ENCODE measurements around the gene PLSCR2. TPM values are rescaled to one million over a fixed set of nuclear protein-coding genes. Genes with fewer than 3 reads are reported as not detected.

Gene PLSCR2
- total RNA-seq, 1 donor from 2014 or later, result not detected

DNA sequence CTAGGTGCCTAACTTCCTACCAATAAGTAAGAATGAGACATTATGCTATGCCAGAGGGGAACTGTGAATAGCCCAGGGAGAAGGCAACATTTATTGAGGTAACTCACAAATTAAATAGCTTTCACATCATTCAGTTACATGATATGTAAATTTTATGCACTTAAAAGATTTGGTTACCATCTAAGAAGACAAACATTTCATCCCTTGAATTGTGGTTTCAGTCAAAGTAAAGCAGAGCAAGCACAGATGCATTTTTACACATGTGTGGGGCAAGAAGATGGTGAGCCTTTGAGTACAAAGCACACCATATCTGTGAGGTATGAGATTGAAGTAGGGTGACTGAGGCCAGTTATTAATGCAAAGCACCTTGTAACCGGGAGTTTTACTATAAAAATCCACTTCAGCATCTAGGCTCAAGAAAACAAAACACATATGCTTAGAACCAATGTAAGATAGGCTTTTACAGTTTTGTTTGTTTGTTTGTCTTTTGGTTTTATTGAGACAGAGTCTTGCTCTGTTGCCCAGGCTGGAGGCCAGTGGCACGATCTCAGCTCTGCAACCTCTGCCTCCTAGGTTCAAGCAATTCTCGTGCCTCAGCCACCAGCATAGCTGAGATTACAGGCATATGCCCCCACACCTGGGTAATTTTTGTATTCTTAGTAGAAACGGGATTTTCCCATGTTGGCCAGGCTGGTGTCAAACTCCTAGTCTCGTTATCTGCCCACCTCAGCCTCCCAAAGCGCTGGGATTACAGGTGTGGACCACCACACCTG is 3.5 kb downstream of the PLSCR2 start:
- TF ChIP-seq, protein P1, sequence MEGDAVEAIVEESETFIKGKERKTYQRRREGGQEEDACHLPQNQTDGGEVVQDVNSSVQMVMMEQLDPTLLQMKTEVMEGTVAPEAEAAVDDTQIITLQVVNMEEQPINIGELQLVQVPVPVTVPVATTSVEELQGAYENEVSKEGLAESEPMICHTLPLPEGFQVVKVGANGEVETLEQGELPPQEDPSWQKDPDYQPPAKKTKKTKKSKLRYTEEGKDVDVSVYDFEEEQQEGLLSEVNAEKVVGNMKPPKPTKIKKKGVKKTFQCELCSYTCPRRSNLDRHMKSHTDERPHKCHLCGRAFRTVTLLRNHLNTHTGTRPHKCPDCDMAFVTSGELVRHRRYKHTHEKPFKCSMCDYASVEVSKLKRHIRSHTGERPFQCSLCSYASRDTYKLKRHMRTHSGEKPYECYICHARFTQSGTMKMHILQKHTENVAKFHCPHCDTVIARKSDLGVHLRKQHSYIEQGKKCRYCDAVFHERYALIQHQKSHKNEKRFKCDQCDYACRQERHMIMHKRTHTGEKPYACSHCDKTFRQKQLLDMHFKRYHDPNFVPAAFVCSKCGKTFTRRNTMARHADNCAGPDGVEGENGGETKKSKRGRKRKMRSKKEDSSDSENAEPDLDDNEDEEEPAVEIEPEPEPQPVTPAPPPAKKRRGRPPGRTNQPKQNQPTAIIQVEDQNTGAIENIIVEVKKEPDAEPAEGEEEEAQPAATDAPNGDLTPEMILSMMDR (conservative IDR thresholded peaks at IDR 0.05; ENCODE audit: low read depth, low read length), result no peak
- DNase-seq (ENCODE audit: low read depth), result no peak
- no peak overlapping the region for H3K4me3 ChIP-seq (ENCODE audit: low read depth, low read length)

DNA sequence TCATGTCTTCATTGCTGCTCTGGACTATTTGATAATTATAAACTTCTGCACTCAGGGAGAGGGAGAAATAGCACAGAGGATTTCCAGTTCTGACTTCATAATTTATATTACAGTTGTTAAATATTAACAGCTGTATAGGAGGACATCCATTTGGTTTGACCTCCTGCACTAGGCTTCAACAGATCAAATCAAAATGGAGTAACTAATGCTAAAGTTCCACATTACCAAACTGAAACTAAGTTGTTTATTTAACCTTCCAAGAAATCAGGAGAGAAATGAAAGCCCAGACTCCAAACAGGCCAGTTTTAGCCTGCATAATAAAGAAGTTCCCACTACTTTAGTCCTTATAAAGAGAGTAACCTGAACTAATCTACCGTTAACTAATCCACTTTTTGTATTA is 4.6 kb downstream of the PLSCR2 start:
- TF ChIP-seq, protein P1 (conservative IDR thresholded peaks at IDR 0.05; ENCODE audit: low read depth, low read length), result no peak
- no peak for DNase-seq (ENCODE audit: low read depth)
- no peak overlapping the region for H3K4me3 ChIP-seq (ENCODE audit: low read depth, low read length)

DNA sequence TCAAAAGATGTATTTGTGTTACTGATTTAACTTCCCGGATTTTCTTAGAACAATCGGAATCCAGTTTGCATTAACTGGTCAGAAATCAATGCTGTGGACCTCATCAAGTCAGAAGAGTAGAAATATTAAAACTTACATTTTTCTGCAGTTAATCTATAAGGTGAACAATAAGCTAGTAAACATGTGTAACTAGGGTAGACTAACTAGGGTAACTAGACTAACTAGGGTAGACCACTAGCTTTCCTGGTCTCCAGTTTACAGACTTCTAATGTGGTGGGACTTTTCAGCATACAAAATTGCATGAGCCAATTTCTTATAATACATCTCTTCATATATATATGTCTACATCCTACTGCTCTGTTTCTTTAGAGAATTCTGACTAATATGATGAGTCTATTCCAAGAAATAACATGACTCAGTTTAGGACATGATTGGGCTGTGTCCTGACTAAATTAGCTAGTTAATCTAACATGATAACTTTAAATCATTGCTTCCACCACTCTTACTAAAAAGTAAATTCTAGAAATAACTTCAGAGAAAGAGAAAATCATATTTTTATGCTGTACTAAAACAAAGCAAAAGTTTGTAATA is 5.3 kb downstream of the PLSCR2 start:
- TF ChIP-seq, protein P1 (conservative IDR thresholded peaks at IDR 0.05; ENCODE audit: low read depth, low read length), result no peak
- H3K4me3 ChIP-seq (ENCODE audit: low read depth, low read length), result no peak overlapping the region
- DNase-seq (ENCODE audit: low read depth), result no peak

DNA sequence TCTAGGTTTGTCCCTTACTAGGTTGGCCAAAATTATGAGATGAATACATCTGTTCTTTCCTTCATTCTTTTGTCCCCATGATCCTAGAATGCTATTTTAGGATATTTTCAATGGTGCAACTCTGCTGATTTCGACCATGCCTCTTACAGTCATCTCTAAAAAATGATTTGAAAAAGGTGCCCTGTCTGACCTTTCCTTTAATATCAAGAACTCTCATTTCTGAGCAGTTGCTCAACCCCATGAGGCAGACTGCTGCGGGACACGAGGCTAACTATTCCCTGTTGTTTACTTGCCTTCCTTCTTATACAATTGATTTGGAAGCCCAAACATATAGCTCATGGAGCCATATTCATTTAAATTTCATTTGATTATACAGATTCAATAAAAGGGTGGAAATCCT is 14.6 kb downstream of the PLSCR2 start:
- no peak for DNase-seq (ENCODE audit: low read depth)

DNA sequence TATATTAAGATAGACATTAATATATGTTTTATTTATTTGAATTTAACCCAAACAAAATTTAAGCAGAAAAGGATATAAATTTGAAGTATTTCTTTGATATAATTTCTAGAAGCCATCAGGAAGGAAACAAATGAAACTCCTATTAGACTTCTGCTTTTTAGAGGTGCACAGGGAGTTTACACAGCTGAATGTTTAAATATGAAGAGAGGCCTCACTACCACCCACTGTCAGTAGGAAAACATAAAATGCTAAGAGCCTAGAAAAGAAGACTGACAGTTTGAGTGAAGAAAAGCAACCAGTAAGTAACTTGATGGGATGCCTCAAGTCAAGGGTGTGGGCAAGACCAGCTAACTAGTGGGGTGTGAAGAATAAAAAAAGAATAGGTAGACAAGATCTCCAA is 19.7 kb downstream of the PLSCR2 start:
- H3K4me3 ChIP-seq (ENCODE audit: low read depth, low read length), result no peak overlapping the region
- TF ChIP-seq, protein P1 (conservative IDR thresholded peaks at IDR 0.05; ENCODE audit: low read depth, low read length), result no peak
- DNase-seq (ENCODE audit: low read depth), result no peak

More for the DNA sequence above, 14.6 kb downstream of the PLSCR2 start:
- H3K4me3 ChIP-seq (ENCODE audit: low read depth, low read length), result no peak overlapping the region
- TF ChIP-seq, protein P1 (conservative IDR thresholded peaks at IDR 0.05; ENCODE audit: low read depth, low read length), result no peak

DNA sequence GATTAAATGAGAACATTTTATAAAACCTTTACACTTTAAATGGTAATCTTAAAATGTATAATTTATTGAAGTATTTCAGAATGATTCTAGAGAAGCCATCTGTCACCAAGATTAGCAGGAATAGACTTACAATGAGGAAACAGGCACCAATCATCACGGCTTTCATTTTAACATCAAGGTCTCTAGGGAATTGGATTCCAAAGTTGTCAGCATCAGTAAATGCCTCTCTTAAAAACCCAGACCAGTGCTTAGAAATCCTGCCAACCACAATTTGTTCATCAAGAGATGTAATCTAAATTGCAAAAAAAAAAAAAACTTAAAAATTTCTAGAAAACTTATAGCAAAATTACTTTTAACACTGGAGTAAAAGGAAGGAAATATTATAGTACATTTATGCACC is 20.3 kb downstream of the PLSCR2 start:
- TF ChIP-seq, protein P1 (conservative IDR thresholded peaks at IDR 0.05; ENCODE audit: low read depth, low read length), result no peak
- no peak for DNase-seq (ENCODE audit: low read depth)
- no peak overlapping the region for H3K4me3 ChIP-seq (ENCODE audit: low read depth, low read length)
